MM.1S (cell line): ENCODE results near the gene NPC1L1.

ENCODE experiments used
- CTCF ChIP-seq: fragments of 300-600 bp; sonication (generic); IDR thresholded peaks from 2 replicates; pipeline ENCODE4 v1.5.1; 2016; ENCODE audit warnings: antibody characterized with exemption, low read length, mixed read lengths
- EZH2 ChIP-seq: fragments of 300-600 bp; sonication (generic); optimal IDR thresholded peaks from 2 replicates; pipeline ENCODE3; 2017; ENCODE audit warnings: low read depth, mild to moderate bottlenecking, antibody characterized with exemption, low read length, mixed read lengths
- EZH2phosphoT487 ChIP-seq: fragments of 300-600 bp; sonication (generic); IDR thresholded peaks from 2 replicates; pipeline ENCODE4 v1.6.1; 2018; ENCODE audit warnings: antibody characterized with exemption, low read length

DNA sequence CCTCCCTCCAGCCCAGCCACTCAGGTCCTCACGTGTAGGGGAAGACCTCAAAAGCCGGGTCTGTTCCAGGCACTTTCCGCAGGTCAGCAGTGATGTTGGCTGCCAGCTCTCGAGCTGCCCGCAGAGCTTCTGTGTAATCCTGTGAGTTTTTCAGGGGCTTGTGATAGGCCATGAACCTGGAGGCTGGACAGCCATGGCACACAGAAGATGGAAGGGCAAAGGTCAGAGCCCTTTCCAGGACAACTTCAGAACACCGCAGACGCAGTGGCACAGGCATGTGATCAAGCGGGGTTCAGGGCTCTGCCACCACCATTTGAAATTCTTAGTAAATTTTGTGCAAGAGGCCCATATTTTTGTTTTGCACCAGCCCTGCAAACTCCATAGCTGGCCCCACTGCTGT lies 24.0 kb downstream of the NPC1L1 start:
- no peak for TF ChIP-seq CTCF
- no peak for TF ChIP-seq EZH2phosphoT487
- TF ChIP-seq EZH2 = no peak
